Measurements from ENCODE around the gene ABI1.
"Not testable (repeated sequence)": the region's sequence is repeated elsewhere in the genome, so short reads cannot be mapped to it uniquely, and the experiment has no call there.

Gene ABI1

GRCh38 chr10:26892306-26892923 is 31.7 kb upstream of the ABI1 start:
- not testable (repeated sequence) for DNase-seq; H3K23ac ChIP-seq (ENCODE audit: low read length in 2 of 2); H3K27ac ChIP-seq (ENCODE audit: low read length, poor library complexity, severe bottlenecking); H3K4me2 ChIP-seq (ENCODE audit: low read length, poor library complexity, severe bottlenecking); H3K9ac ChIP-seq (ENCODE audit: low read length); H3K4me3 ChIP-seq (ENCODE audit: insufficient read depth in 1 of 2, low read depth in 1 of 2, low read length in 2 of 2); H2BK12ac ChIP-seq (ENCODE audit: low read length in 2 of 2); H3K4me1 ChIP-seq (ENCODE audit: control insufficient read depth, insufficient read depth, low read depth, low read length); H3K79me1 ChIP-seq (replicated peaks; ENCODE audit: low read length, poor library complexity, severe bottlenecking); H3K36me3 ChIP-seq (ENCODE audit: control insufficient read depth in 1 of 2, insufficient read depth in 2 of 2, low read depth in 1 of 2, low read length in 2 of 2); H3K9me3 ChIP-seq (ENCODE audit: control insufficient read depth, low read length); H4K91ac ChIP-seq (ENCODE audit: low read length); H3K14ac ChIP-seq (ENCODE audit: low read length in 2 of 2); H2AFZ ChIP-seq (ENCODE audit: low read depth, low read length); H4K8ac ChIP-seq (ENCODE audit: low read length); H2BK120ac ChIP-seq (ENCODE audit: low read depth, low read length); H2AK5ac ChIP-seq (ENCODE audit: low read length, severe bottlenecking); H3K4ac ChIP-seq (ENCODE audit: low read depth in 1 of 2, low read length in 2 of 2); H2BK5ac ChIP-seq (ENCODE audit: low read depth, low read length, poor library complexity, severe bottlenecking); H3K18ac ChIP-seq (ENCODE audit: low read depth in 1 of 2, low read length in 2 of 2); H2BK15ac ChIP-seq (ENCODE audit: low read depth, poor library complexity, severe bottlenecking)
- peaks cover 5 to 17% of the 10 kb centered on the region in 2 experiments for H3K27me3 ChIP-seq (ENCODE audit: control insufficient read depth in 1 of 2, insufficient read depth in 1 of 2, low read length in 2 of 2)
- 78% methylated on average over 6 of the region's 11 CpGs for WGBS

DNA sequence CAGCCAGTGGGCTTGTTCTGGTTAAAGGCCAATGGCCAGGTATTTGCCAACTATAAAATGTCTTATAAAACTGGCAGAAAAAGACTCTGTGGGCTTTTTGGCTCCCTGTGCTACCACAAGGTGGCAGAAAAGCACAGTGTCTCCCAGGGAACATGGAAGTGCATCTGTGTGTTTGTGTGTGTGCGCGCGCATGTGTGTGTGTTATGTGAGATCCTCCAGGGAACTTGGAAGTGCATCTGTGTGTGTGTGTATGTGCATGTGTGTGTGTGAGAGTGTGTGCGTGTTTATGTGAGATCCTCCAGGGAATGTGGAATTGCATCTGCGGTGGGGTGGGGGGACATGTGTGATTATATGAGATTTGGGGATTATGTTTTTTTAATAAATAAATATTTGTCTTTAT is 30.2 kb upstream of the ABI1 start:
- H3K27me3 ChIP-seq (ENCODE audit: control insufficient read depth in 1 of 2, insufficient read depth in 1 of 2, low read length in 2 of 2), result peaks cover 8 to 10% of the 10 kb centered on the region in 2 experiments
- H3K14ac ChIP-seq (ENCODE audit: low read length in 2 of 2), result no peak overlapping the region
- no peak overlapping the region for H2BK12ac ChIP-seq (ENCODE audit: low read length in 2 of 2)
- H3K9ac ChIP-seq (ENCODE audit: low read length), result no peak overlapping the region
- WGBS, result 86% methylated on average over 5 of the region's 5 CpGs
- H3K4me3 ChIP-seq (ENCODE audit: insufficient read depth in 1 of 2, low read depth in 1 of 2, low read length in 2 of 2), result no peak overlapping the region
- no peaks in the 10 kb centered on the region for H3K9me3 ChIP-seq (ENCODE audit: control insufficient read depth, low read length)
- no peak overlapping the region for H2AK5ac ChIP-seq (ENCODE audit: low read length, severe bottlenecking)
- no peak overlapping the region for H3K23ac ChIP-seq (ENCODE audit: low read length in 2 of 2)
- H3K27ac ChIP-seq (ENCODE audit: low read length, poor library complexity, severe bottlenecking), result no peak overlapping the region
- H3K4me1 ChIP-seq (ENCODE audit: control insufficient read depth, insufficient read depth, low read depth, low read length), result no peaks in the 10 kb centered on the region
- no peaks in the 10 kb centered on the region for H3K36me3 ChIP-seq (ENCODE audit: control insufficient read depth in 1 of 2, insufficient read depth in 2 of 2, low read depth in 1 of 2, low read length in 2 of 2)
- no peak overlapping the region for H2BK15ac ChIP-seq (ENCODE audit: low read depth, poor library complexity, severe bottlenecking)
- H3K4ac ChIP-seq (ENCODE audit: low read depth in 1 of 2, low read length in 2 of 2), result no peak overlapping the region
- no peak overlapping the region for H4K91ac ChIP-seq (ENCODE audit: low read length)
- H2AFZ ChIP-seq (ENCODE audit: low read depth, low read length), result no peak overlapping the region
- no peaks in the 10 kb centered on the region for H3K79me1 ChIP-seq (replicated peaks; ENCODE audit: low read length, poor library complexity, severe bottlenecking)
- peak; percentile 73 for DNase-seq
- H3K18ac ChIP-seq (ENCODE audit: low read depth in 1 of 2, low read length in 2 of 2), result no peak overlapping the region
- H3K4me2 ChIP-seq (ENCODE audit: low read length, poor library complexity, severe bottlenecking), result no peak overlapping the region
- H2BK5ac ChIP-seq (ENCODE audit: low read depth, low read length, poor library complexity, severe bottlenecking), result no peak overlapping the region
- no peak overlapping the region for H2BK120ac ChIP-seq (ENCODE audit: low read depth, low read length)
- no peak overlapping the region for H4K8ac ChIP-seq (ENCODE audit: low read length)

GRCh38 chr10:26887611-26888215 is 27.0 kb upstream of the ABI1 start:
- Histone ChIP-seq H3K27me3 (ENCODE audit: control insufficient read depth in 1 of 2, insufficient read depth in 1 of 2, low read length in 2 of 2) (peaks cover 15 to 18% of the 10 kb centered on the region in 2 experiments), H3K27ac (ENCODE audit: low read length, poor library complexity, severe bottlenecking) (no peak overlapping the region), H3K18ac (ENCODE audit: low read depth in 1 of 2, low read length in 2 of 2) (no peak overlapping the region), H2BK12ac (ENCODE audit: low read length in 2 of 2) (no peak overlapping the region), H2AK5ac (ENCODE audit: low read length, severe bottlenecking) (no peak overlapping the region), H2AFZ (ENCODE audit: low read depth, low read length) (no peak overlapping the region), H3K79me1 (replicated peaks; ENCODE audit: low read length, poor library complexity, severe bottlenecking) (no peaks in the 10 kb centered on the region), H3K9me3 (ENCODE audit: control insufficient read depth, low read length) (no peaks in the 10 kb centered on the region), H3K4ac (ENCODE audit: low read depth in 1 of 2, low read length in 2 of 2) (no peak overlapping the region), H3K4me1 (ENCODE audit: control insufficient read depth, insufficient read depth, low read depth, low read length) (no peaks in the 10 kb centered on the region), H3K4me3 (ENCODE audit: insufficient read depth in 1 of 2, low read depth in 1 of 2, low read length in 2 of 2) (no peak overlapping the region), H3K9ac (ENCODE audit: low read length) (no peak overlapping the region), H4K8ac (ENCODE audit: low read length) (no peak overlapping the region), H3K23ac (ENCODE audit: low read length in 2 of 2) (no peak overlapping the region), H2BK120ac (ENCODE audit: low read depth, low read length) (no peak overlapping the region), H3K4me2 (ENCODE audit: low read length, poor library complexity, severe bottlenecking) (no peak overlapping the region), H4K91ac (ENCODE audit: low read length) (no peak overlapping the region), H3K36me3 (ENCODE audit: control insufficient read depth in 1 of 2, insufficient read depth in 2 of 2, low read depth in 1 of 2, low read length in 2 of 2) (no peaks in the 10 kb centered on the region), H3K14ac (ENCODE audit: low read length in 2 of 2) (peak overlapping the region in 1 of 2 experiments; percentile 41), H2BK5ac (ENCODE audit: low read depth, low read length, poor library complexity, severe bottlenecking) (no peak overlapping the region), H2BK15ac (ENCODE audit: low read depth, poor library complexity, severe bottlenecking) (no peak overlapping the region)
- no peak for DNase-seq
- WGBS, result 70% methylated on average over 3 of the region's 3 CpGs

DNA sequence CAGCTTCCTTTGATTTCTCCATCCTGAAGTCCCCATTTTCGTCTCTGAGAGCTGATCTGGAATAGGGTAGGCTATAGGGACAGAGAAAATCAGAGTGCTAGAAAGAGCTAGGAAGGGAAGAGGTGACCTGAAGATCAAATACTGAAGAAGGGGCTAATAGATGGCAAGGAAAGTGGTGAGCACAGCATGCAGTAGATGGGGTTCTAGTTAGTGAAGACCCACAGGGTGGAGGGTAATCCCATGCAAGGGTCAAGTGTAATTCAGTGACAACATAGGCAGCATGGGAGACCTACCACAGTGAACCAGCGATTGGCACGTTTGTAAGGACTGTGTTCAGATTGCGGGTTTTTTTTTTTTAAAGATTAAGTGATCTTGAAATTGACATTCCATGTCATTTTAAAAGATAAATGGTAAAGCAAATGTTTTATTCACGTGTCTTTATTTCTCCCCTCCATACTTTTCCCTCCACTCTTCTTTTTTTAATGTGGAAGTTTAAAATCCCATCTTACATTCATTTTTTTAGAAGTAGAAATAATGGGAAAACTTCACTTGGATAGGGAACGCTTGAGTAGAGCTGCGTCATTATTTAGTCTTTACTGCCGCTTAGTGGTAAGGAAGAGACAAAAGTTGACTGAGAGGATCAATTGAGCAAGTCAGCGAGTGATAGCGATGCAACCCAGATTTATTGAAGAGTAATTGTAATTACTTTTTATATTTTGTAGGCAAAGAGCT is 21.0 kb upstream of the ABI1 start:
- no peak overlapping the region for H2BK12ac ChIP-seq (ENCODE audit: low read length in 2 of 2)
- no peaks in the 10 kb centered on the region for H3K36me3 ChIP-seq (ENCODE audit: control insufficient read depth in 1 of 2, insufficient read depth in 2 of 2, low read depth in 1 of 2, low read length in 2 of 2)
- no peak overlapping the region for H2AFZ ChIP-seq (ENCODE audit: low read depth, low read length)
- no peak overlapping the region for H2BK15ac ChIP-seq (ENCODE audit: low read depth, poor library complexity, severe bottlenecking)
- no peak overlapping the region for H4K8ac ChIP-seq (ENCODE audit: low read length)
- H3K4me2 ChIP-seq (ENCODE audit: low read length, poor library complexity, severe bottlenecking), result no peak overlapping the region
- H3K9ac ChIP-seq (ENCODE audit: low read length), result no peak overlapping the region
- no peak overlapping the region for H3K4ac ChIP-seq (ENCODE audit: low read depth in 1 of 2, low read length in 2 of 2)
- no peak overlapping the region for H3K4me3 ChIP-seq (ENCODE audit: insufficient read depth in 1 of 2, low read depth in 1 of 2, low read length in 2 of 2)
- no peak overlapping the region for H2BK5ac ChIP-seq (ENCODE audit: low read depth, low read length, poor library complexity, severe bottlenecking)
- H3K9me3 ChIP-seq (ENCODE audit: control insufficient read depth, low read length), result no peaks in the 10 kb centered on the region
- no peaks in the 10 kb centered on the region for H3K79me1 ChIP-seq (replicated peaks; ENCODE audit: low read length, poor library complexity, severe bottlenecking)
- DNase-seq, result peak; percentile 77
- peaks cover 7 to 15% of the 10 kb centered on the region in 2 experiments for H3K27me3 ChIP-seq (ENCODE audit: control insufficient read depth in 1 of 2, insufficient read depth in 1 of 2, low read length in 2 of 2)
- no peak overlapping the region for H2AK5ac ChIP-seq (ENCODE audit: low read length, severe bottlenecking)
- no peak overlapping the region for H3K27ac ChIP-seq (ENCODE audit: low read length, poor library complexity, severe bottlenecking)
- H3K14ac ChIP-seq (ENCODE audit: low read length in 2 of 2), result no peak overlapping the region
- no peak overlapping the region for H3K23ac ChIP-seq (ENCODE audit: low read length in 2 of 2)
- H3K18ac ChIP-seq (ENCODE audit: low read depth in 1 of 2, low read length in 2 of 2), result no peak overlapping the region
- 24% methylated on average over 6 of the region's 10 CpGs for WGBS
- H3K4me1 ChIP-seq (ENCODE audit: control insufficient read depth, insufficient read depth, low read depth, low read length), result no peaks in the 10 kb centered on the region
- no peak overlapping the region for H4K91ac ChIP-seq (ENCODE audit: low read length)
- no peak overlapping the region for H2BK120ac ChIP-seq (ENCODE audit: low read depth, low read length)

Measured in mesenchymal stem cell (in vitro differentiated cells and primary cell).